Cardiac septum (tissue), 1 donor: ENCODE results near the gene DCUN1D5. TPM values are rescaled to one million over a fixed set of nuclear protein-coding genes. Genes with fewer than 3 reads are reported as not detected.

Experiments
- total RNA-seq: library from RNA; stranded (reverse); fragmentation: NEBNext Ultra II Directional; extraction: Animal tissue kit (Norgen Biotek cat#: 25700); gene quantifications from one replicate; pipeline ENCODE4 v1.2.1, GENCODE V29; 2021
- donor health status: DM: no; HTN: no; CAD: no.

The DCUN1D5 gene
- total RNA-seq, 1 donor from 2014 or later, result 19.9 TPM

Other genes starting within 250 kb of the DCUN1D5 start
- not detected for gene MMP3, start 248.6 kb downstream of the DCUN1D5 start, total RNA-seq
- gene MMP12, start 217.2 kb downstream of the DCUN1D5 start, total RNA-seq, result not detected
- not detected for gene MMP13, start 136.4 kb downstream of the DCUN1D5 start, total RNA-seq
- 4.7 TPM for gene DYNC2H1, start 17.3 kb upstream of the DCUN1D5 start, total RNA-seq